ENCODE measurements around the gene CTCF.

The CTCF gene

DNA sequence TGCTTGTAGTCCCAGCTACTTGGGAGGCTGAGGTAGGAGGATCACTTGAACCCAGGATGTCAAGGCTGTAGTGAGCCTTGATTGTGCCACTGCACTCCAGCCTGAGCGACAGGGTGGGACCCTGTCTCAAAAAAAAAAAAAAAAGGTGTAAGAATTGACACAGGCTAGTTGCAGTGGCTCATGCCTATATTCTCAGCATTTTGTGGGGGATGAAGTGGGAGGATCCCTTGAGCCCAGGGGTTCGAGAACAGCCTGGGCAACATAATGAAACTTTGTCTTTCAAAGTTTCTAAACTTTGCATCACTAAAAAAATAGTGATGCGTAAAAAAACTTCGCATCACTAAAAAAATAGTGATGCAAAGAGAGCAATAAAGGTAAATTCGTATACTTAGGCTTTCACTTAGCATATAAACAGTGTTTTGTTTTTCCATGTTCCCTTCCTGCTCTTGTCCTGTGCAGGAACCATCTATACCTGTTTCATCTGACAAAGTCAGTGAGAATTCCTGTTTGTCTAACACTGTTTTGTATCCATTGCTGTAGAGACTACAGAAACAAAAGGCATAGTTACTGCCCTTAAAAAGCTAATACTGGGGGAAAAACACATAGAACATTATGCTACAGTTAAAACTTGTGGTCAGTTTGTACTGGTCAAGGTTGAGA lies 32.1 kb downstream of the CTCF start:
- no peak for DNase-seq (ENCODE audit: extremely low read depth, insufficient read length)
- no peaks in the 10 kb centered on the region for H3K27me3 ChIP-seq (replicated peaks; ENCODE audit: control insufficient read depth, insufficient read depth, low read length)
- H3K36me3 ChIP-seq (ENCODE audit: control insufficient read depth, insufficient read depth, low read length), result peaks cover 2% of the 10 kb centered on the region
- TF ChIP-seq, protein P1, sequence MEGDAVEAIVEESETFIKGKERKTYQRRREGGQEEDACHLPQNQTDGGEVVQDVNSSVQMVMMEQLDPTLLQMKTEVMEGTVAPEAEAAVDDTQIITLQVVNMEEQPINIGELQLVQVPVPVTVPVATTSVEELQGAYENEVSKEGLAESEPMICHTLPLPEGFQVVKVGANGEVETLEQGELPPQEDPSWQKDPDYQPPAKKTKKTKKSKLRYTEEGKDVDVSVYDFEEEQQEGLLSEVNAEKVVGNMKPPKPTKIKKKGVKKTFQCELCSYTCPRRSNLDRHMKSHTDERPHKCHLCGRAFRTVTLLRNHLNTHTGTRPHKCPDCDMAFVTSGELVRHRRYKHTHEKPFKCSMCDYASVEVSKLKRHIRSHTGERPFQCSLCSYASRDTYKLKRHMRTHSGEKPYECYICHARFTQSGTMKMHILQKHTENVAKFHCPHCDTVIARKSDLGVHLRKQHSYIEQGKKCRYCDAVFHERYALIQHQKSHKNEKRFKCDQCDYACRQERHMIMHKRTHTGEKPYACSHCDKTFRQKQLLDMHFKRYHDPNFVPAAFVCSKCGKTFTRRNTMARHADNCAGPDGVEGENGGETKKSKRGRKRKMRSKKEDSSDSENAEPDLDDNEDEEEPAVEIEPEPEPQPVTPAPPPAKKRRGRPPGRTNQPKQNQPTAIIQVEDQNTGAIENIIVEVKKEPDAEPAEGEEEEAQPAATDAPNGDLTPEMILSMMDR (IDR thresholded peaks at IDR 0.05; ENCODE audit: insufficient read depth, low read length, poor library complexity, severe bottlenecking), result no peak
- H3K4me3 ChIP-seq (replicated peaks; ENCODE audit: low read depth, low read length), result no peak overlapping the region

DNA sequence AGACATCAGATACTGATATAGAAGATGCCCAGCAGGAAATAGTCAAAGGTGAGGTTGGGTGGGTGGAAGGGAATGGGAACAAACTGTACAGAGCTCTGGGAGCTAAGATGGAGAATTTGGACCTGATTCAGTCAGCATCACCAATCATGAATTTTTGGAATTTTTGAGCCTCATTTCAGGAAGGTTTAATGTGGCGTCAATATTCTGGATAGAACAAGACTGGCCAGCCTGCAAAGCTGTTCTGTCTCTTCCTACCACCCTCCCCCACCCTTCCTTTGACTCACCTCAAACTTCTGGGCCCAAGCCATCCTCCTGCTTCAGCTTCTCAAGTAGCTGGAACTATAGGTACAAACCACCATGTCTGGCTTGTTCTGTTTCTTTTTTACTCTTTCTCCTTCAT lies 32.6 kb downstream of the CTCF start:
- DNase-seq (ENCODE audit: extremely low read depth, insufficient read length), result no peak
- TF ChIP-seq, protein P1 (IDR thresholded peaks at IDR 0.05; ENCODE audit: insufficient read depth, low read length, poor library complexity, severe bottlenecking), result no peak

DNA sequence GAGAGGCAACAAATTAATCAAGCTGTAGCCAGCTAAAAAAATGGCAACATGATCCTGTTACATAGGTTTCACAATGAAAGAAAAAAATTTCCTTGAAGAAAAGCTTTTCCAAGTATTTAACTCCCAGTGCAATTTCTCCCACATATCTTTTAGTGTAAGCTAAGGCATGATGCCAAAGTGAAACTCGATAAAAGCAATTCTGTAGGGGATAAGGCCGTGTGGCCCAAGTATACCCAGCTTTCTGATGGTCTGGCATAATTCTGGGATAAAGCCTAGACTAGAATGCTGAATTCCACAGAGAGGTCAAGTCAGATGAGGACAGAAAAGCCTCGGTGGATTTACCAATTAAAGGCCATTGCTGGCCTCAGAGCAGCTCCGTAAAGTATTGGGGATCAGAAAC lies 36.2 kb downstream of the CTCF start:
- DNase-seq (ENCODE audit: extremely low read depth, insufficient read length), result no peak
- H3K4me3 ChIP-seq (replicated peaks; ENCODE audit: low read depth, low read length), result no peak overlapping the region
- peaks cover 2% of the 10 kb centered on the region for H3K36me3 ChIP-seq (ENCODE audit: control insufficient read depth, insufficient read depth, low read length)
- TF ChIP-seq, protein P1 (IDR thresholded peaks at IDR 0.05; ENCODE audit: insufficient read depth, low read length, poor library complexity, severe bottlenecking), result no peak
- no peaks in the 10 kb centered on the region for H3K27me3 ChIP-seq (replicated peaks; ENCODE audit: control insufficient read depth, insufficient read depth, low read length)

More for the DNA sequence above, 32.6 kb downstream of the CTCF start:
- Histone ChIP-seq H3K36me3 (ENCODE audit: control insufficient read depth, insufficient read depth, low read length) (peaks cover 2% of the 10 kb centered on the region), H3K27me3 (replicated peaks; ENCODE audit: control insufficient read depth, insufficient read depth, low read length) (no peaks in the 10 kb centered on the region), H3K4me3 (replicated peaks; ENCODE audit: low read depth, low read length) (no peak overlapping the region)

DNA sequence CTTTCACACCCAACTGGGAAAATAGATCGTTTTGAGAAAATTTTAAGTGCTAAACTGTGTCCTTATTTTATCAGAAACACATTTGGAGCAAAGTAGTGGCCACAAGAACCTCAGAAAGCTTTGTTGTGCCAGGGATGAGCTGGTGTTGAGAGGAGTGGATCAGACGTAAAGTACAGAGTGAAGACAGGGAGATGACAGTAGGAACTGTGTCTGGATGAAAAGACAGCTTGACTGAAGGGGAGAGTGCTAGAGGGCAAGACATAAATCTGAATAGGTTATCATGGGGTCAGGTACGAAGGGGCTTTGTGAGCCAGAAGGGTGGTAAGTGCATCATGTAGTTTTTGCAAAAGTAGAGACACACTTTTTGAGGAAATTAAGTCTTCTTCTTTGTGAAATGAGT lies 43.3 kb downstream of the CTCF start:
- H3K27me3 ChIP-seq (replicated peaks; ENCODE audit: control insufficient read depth, insufficient read depth, low read length), result no peaks in the 10 kb centered on the region
- H3K36me3 ChIP-seq (ENCODE audit: control insufficient read depth, insufficient read depth, low read length), result no peaks in the 10 kb centered on the region; the same call in 1 of the 2 replicates
- H3K4me3 ChIP-seq (replicated peaks; ENCODE audit: low read depth, low read length), result no peak overlapping the region
- DNase-seq (ENCODE audit: extremely low read depth, insufficient read length), result no peak
- TF ChIP-seq, protein P1 (IDR thresholded peaks at IDR 0.05; ENCODE audit: insufficient read depth, low read length, poor library complexity, severe bottlenecking), result no peak

DNA sequence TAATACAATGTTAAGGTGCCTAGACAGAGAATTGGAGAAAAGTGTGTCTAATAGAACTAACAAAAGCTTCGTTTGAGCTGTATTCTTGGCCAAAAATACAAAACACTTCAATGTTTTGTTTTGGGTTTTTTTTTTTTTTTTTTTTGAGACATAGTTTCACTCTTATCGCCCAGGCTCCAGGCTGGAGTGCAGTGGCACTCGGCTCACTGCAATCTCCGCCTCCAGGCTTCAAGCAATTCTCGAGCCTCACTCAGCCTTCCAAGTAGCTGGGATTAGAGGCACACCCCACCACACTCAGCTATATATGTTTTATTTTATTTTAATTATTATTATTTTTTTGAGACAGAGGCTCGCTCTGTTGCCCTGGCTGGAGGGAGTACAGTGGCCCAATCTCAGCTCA lies 44.3 kb downstream of the CTCF start:
- peaks cover 2% of the 10 kb centered on the region; the same call in 1 of the 2 replicates for H3K36me3 ChIP-seq (ENCODE audit: control insufficient read depth, insufficient read depth, low read length)
- DNase-seq (ENCODE audit: extremely low read depth, insufficient read length), result no peak
- TF ChIP-seq, protein P1 (IDR thresholded peaks at IDR 0.05; ENCODE audit: insufficient read depth, low read length, poor library complexity, severe bottlenecking), result no peak

DNA sequence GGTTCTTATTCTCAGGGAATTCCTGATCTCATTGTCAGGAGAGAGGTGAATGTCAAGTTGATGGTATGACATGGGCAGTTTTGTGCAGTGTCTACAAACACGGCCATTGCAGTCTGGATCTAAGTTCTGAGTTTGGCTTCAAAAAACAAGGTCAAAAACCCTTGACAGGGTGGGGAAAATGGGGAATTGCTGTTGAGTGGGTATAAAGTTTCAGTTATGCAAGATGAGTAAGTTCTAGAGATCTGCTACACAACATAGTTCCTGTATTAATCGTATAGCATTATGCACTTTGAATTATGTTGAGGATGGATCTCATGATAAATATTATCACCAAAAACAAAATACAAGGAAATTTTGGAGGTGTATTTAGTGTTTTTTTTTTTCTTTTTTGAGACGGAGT lies 46.0 kb downstream of the CTCF start:
- DNase-seq (ENCODE audit: extremely low read depth, insufficient read length), result no peak
- Histone ChIP-seq H3K36me3 (ENCODE audit: control insufficient read depth, insufficient read depth, low read length) (peaks cover 2% of the 10 kb centered on the region; the same call in 1 of the 2 replicates), H3K4me3 (replicated peaks; ENCODE audit: low read depth, low read length) (no peak overlapping the region), H3K27me3 (replicated peaks; ENCODE audit: control insufficient read depth, insufficient read depth, low read length) (no peaks in the 10 kb centered on the region)
- TF ChIP-seq, protein P1 (IDR thresholded peaks at IDR 0.05; ENCODE audit: insufficient read depth, low read length, poor library complexity, severe bottlenecking), result no peak

More for the DNA sequence above, 44.3 kb downstream of the CTCF start:
- Histone ChIP-seq H3K4me3 (replicated peaks; ENCODE audit: low read depth, low read length) (no peak overlapping the region), H3K27me3 (replicated peaks; ENCODE audit: control insufficient read depth, insufficient read depth, low read length) (no peaks in the 10 kb centered on the region)
